HL-60 (cell line): ENCODE data around the gene APC2.
A peak's percentile ranks its signal among the peaks of the same experiment; 100 is the strongest.

Source experiments
- DNase-seq, 2 experiments: peaks; one replicate each; pipeline ENCODE4 v3.0.0-alpha.2; 2010 to 2020; ENCODE audit warnings: low read depth in 1 of 2, low spot score in 1 of 2
- H3K27ac ChIP-seq: fragments of 250-450 bp; sonication (Bioruptor Pico); replicated peaks from 2 replicates; pipeline ENCODE4 v1.5.1; 2020; ENCODE audit warnings: mild to moderate bottlenecking, moderate library complexity
- H3K27me3 ChIP-seq: fragments of 250-450 bp; sonication (Bioruptor Pico); 2 replicates; pipeline ENCODE4 v1.5.1; 2021; ENCODE audit warnings: mild to moderate bottlenecking, moderate library complexity; ENCODE audit not compliant: insufficient read depth, poor library complexity, severe bottlenecking
- H3K4me3 ChIP-seq: replicated peaks from 2 replicates; pipeline ENCODE4 v1.5.1; 2011; ENCODE audit warnings: mild to moderate bottlenecking, control low read depth, low read length; ENCODE audit not compliant: insufficient read depth
- GABPA ChIP-seq: IDR thresholded peaks from 2 replicates; pipeline ENCODE4 v1.6.1; 2012; ENCODE audit warnings: low read depth
- POLR2AphosphoS5 ChIP-seq: IDR thresholded peaks from 2 replicates; pipeline ENCODE4 v1.6.1; 2012; ENCODE audit warnings: low read depth
- REST ChIP-seq: IDR thresholded peaks from 2 replicates; pipeline ENCODE4 v1.6.1; 2012; ENCODE audit warnings: low read depth; ENCODE audit not compliant: insufficient replicate concordance
- SPI1 ChIP-seq: IDR thresholded peaks from 2 replicates; pipeline ENCODE4 v1.6.1; 2012; ENCODE audit warnings: low read depth, mild to moderate bottlenecking, borderline replicate concordance
- TF ChIP-seq, protein P1 (sequence below): IDR thresholded peaks from one replicate; pipeline ENCODE4 v1.5.1; 2011; ENCODE audit warnings: low read length, control low read depth, inconsistent platforms; ENCODE audit not compliant: insufficient read depth

The APC2 gene

GRCh38 chr19:1460033-1460995 is 10.4 kb downstream of the APC2 start:
- peaks cover 29% of the 10 kb centered on the region for H3K27me3 ChIP-seq
- no peak overlapping the region for H3K27ac ChIP-seq
- H3K4me3 ChIP-seq: no peak overlapping the region
- no peak for TF ChIP-seq POLR2AphosphoS5
- TF ChIP-seq, protein P1, sequence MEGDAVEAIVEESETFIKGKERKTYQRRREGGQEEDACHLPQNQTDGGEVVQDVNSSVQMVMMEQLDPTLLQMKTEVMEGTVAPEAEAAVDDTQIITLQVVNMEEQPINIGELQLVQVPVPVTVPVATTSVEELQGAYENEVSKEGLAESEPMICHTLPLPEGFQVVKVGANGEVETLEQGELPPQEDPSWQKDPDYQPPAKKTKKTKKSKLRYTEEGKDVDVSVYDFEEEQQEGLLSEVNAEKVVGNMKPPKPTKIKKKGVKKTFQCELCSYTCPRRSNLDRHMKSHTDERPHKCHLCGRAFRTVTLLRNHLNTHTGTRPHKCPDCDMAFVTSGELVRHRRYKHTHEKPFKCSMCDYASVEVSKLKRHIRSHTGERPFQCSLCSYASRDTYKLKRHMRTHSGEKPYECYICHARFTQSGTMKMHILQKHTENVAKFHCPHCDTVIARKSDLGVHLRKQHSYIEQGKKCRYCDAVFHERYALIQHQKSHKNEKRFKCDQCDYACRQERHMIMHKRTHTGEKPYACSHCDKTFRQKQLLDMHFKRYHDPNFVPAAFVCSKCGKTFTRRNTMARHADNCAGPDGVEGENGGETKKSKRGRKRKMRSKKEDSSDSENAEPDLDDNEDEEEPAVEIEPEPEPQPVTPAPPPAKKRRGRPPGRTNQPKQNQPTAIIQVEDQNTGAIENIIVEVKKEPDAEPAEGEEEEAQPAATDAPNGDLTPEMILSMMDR: no peak
- TF ChIP-seq GABPA: no peak
- no peak for TF ChIP-seq REST
- no peak for TF ChIP-seq SPI1
- DNase-seq: no peak

DNA sequence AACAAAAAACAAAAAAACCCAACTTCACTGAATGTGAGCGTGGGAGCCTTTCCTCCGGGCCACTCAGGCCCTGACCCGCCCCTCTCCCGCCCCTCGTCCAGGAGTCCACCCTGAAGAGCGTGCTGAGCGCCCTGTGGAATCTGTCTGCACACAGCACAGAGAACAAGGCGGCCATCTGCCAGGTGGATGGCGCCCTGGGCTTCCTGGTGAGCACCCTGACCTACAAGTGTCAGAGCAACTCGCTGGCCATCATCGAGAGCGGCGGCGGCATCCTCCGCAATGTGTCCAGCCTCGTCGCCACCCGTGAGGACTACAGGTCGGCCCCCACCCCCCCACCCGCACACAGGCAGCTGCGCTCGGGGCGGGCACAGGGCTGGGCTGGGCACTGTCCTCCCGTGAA is 11.9 kb downstream of the APC2 start:
- Histone ChIP-seq H3K27me3 (peaks cover 23% of the 10 kb centered on the region), H3K27ac (no peak overlapping the region), H3K4me3 (no peak overlapping the region)
- TF ChIP-seq POLR2AphosphoS5: no peak
- no peak for TF ChIP-seq GABPA
- TF ChIP-seq SPI1: no peak
- TF ChIP-seq, protein P1: no peak
- no peak for TF ChIP-seq REST
- DNase-seq: no peak

DNA sequence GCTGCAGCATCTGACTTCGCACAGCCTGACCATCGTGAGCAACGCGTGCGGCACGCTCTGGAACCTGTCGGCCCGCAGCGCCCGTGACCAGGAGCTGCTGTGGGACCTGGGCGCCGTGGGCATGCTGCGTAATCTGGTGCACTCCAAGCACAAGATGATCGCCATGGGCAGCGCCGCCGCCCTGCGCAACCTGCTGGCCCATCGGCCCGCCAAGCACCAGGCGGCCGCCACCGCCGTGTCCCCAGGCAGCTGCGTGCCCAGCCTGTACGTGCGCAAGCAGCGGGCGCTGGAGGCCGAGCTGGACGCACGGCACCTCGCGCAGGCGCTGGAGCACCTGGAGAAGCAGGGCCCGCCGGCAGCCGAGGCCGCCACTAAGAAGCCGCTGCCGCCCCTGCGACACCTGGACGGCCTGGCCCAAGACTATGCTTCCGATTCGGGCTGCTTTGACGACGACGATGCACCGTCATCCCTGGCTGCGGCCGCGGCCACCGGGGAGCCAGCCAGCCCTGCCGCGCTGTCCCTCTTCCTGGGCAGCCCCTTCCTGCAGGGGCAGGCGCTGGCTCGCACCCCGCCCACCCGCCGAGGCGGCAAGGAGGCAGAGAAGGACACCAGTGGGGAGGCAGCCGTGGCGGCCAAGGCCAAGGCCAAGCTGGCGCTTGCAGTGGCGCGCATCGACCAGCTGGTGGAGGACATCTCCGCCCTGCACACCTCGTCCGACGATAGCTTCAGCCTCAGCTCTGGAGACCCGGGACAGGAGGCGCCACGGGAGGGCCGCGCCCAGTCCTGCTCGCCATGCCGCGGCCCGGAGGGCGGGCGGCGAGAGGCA is 15.5 kb downstream of the APC2 start:
- TF ChIP-seq REST (no peak), POLR2AphosphoS5 (no peak), SPI1 (no peak)
- TF ChIP-seq, protein P1: peak; percentile 22
- no peak for DNase-seq
- Histone ChIP-seq H3K27me3 (peaks cover 28% of the 10 kb centered on the region), H3K4me3 (no peak overlapping the region), H3K27ac (no peak overlapping the region)
